Progenitor cell of endocrine pancreas (in vitro differentiated cells): ENCODE data around the gene UNK. TPM values are rescaled to one million over a fixed set of nuclear protein-coding genes. Genes with fewer than 3 reads are reported as not detected.

Experiments
- DNase-seq: peaks from one replicate; pipeline ENCODE4 v3.0.0; 2021; ENCODE audit warnings: low spot score; ENCODE audit not compliant: unreplicated experiment
- H3K27ac Mint-ChIP-seq: 2 replicates; pipeline ENCODE4 v1.8.0; 2021; ENCODE audit warnings: mild to moderate bottlenecking, moderate library complexity, mixed read lengths
- H3K27me3 Mint-ChIP-seq: 2 replicates; pipeline ENCODE4 v1.8.0; 2021; ENCODE audit warnings: mixed read lengths
- H3K36me3 Mint-ChIP-seq: 2 replicates; pipeline ENCODE4 v1.8.0; 2022; ENCODE audit warnings: mixed read lengths; ENCODE audit not compliant: insufficient read depth
- H3K4me1 Mint-ChIP-seq: 2 replicates; pipeline ENCODE4 v1.8.0; 2021; ENCODE audit warnings: low read depth, mixed read lengths
- H3K4me3 Mint-ChIP-seq: 2 replicates; pipeline ENCODE4 v1.8.0; 2021; ENCODE audit warnings: low read depth, mild to moderate bottlenecking, moderate library complexity, mixed read lengths
- H3K9me3 Mint-ChIP-seq: 2 replicates; pipeline ENCODE4 v1.8.0; 2021; ENCODE audit warnings: low read depth, mixed read lengths
- CTCF ChIP-seq: fragments of 200-600 bp; sonication (generic); IDR thresholded peaks from one replicate; pipeline ENCODE4 v1.5.0; 2021; ENCODE audit warnings: antibody characterized with exemption, mild to moderate bottlenecking; ENCODE audit not compliant: unreplicated experiment
- microRNA-seq: library from miRNA; unstranded; fragments of <30 nt; microRNA quantifications from one replicate; pipeline ENCODE4 v1.1.0, GENCODE V29; 2020; ENCODE audit warnings: borderline number of aligned reads; ENCODE audit not compliant: unreplicated experiment
- total RNA-seq: library from RNA; stranded (reverse); gene quantifications from 2 replicates; pipeline ENCODE4 v1.2.1, GENCODE V29; 2021

UNK gene
- total RNA-seq, 1 donor from 2014 or later, result 72.8 TPM

GRCh38 chr17:75872434-75873351 is 88.1 kb downstream of the UNK start:
- Mint-ChIP-seq H3K4me3 (no peak overlapping the region), H3K4me1 (peaks cover 2% of the 10 kb centered on the region), H3K27me3 (peaks cover 17% of the 10 kb centered on the region), H3K36me3 (no peaks in the 10 kb centered on the region), H3K27ac (no peak overlapping the region), H3K9me3 (no peaks in the 10 kb centered on the region)
- no peak for DNase-seq
- TF ChIP-seq CTCF, result no peak

GRCh38 chr17:75873587-75874322 is 89.1 kb downstream of the UNK start:
- no peak for TF ChIP-seq CTCF
- DNase-seq, result no peak
- no peak overlapping the region for H3K27ac Mint-ChIP-seq
- H3K27me3 Mint-ChIP-seq, result peaks cover 22% of the 10 kb centered on the region
- H3K4me1 Mint-ChIP-seq, result peaks cover 2% of the 10 kb centered on the region
- H3K36me3 Mint-ChIP-seq, result no peaks in the 10 kb centered on the region
- H3K4me3 Mint-ChIP-seq, result no peak overlapping the region
- H3K9me3 Mint-ChIP-seq, result no peaks in the 10 kb centered on the region

- Mint-ChIP-seq H3K36me3 (no peaks in the 10 kb centered on the region), H3K27me3 (peaks cover 30% of the 10 kb centered on the region), H3K9me3 (no peaks in the 10 kb centered on the region), H3K4me3 (no peak overlapping the region), H3K4me1 (peaks cover 2% of the 10 kb centered on the region), H3K27ac (no peak overlapping the region)
- DNase-seq, result no peak
- TF ChIP-seq CTCF, result no peak
Observed at GRCh38 chr17:75874323-75875181, 89.9 kb downstream of the UNK start.

Small RNAs within 50 kb of the gene (microRNA-seq; reads per million reads assigned to microRNA genes)
- not detected for gene MIR4738

Other genes with a start within 250 kb of the UNK start
- 336 and 337 TPM in 2 replicates for gene MYO15B, start 197.0 kb upstream of the UNK start, total RNA-seq
- gene SMIM5, start 151.4 kb upstream of the UNK start, total RNA-seq, result 3.3 and 4.4 TPM in 2 replicates
- gene RECQL5, start 117.7 kb upstream of the UNK start, total RNA-seq, result 66.8 and 67.7 TPM in 2 replicates
- gene SAP30BP, start 117.5 kb upstream of the UNK start, total RNA-seq, result 102 and 103 TPM in 2 replicates
- gene ITGB4, start 63.3 kb upstream of the UNK start, total RNA-seq, result 9.7 and 14.8 TPM in 2 replicates
- gene GALK1, start 19.6 kb upstream of the UNK start, total RNA-seq, result 11.2 and 12.7 TPM in 2 replicates
- gene UNC13D, start 59.6 kb downstream of the UNK start, total RNA-seq, result 2.7 and 3.1 TPM in 2 replicates
- 47.9 and 57.7 TPM in 2 replicates for gene WBP2, start 70.5 kb downstream of the UNK start, total RNA-seq
- 0.42 and 1.0 TPM in 2 replicates for gene TRIM47, start 93.8 kb downstream of the UNK start, total RNA-seq
- 13.9 and 17.1 TPM in 2 replicates for gene TRIM65, start 112.1 kb downstream of the UNK start, total RNA-seq
- gene MRPL38, start 120.1 kb downstream of the UNK start, total RNA-seq, result 82.7 and 94.0 TPM in 2 replicates
- 24.8 and 29.9 TPM in 2 replicates for gene FBF1, start 156.2 kb downstream of the UNK start, total RNA-seq
- gene ACOX1, start 194.4 kb downstream of the UNK start, total RNA-seq, result 54.6 and 54.7 TPM in 2 replicates
- gene TEN1, start 194.4 kb downstream of the UNK start, total RNA-seq, result 19.8 and 23.9 TPM in 2 replicates
- 17.0 and 21.6 TPM in 2 replicates for gene CDK3, start 216.0 kb downstream of the UNK start, total RNA-seq
- gene EVPL, start 242.5 kb downstream of the UNK start, total RNA-seq, result 0.05 TPM in 1 of 2 replicates, not detected in the other